Measurements from ENCODE around the gene ZNF827. TPM values are rescaled to one million over a fixed set of nuclear protein-coding genes. Genes with fewer than 3 reads are reported as not detected.

The ZNF827 gene
- total RNA-seq, 1 experiment from 2014 or later: 5.3 TPM

DNA sequence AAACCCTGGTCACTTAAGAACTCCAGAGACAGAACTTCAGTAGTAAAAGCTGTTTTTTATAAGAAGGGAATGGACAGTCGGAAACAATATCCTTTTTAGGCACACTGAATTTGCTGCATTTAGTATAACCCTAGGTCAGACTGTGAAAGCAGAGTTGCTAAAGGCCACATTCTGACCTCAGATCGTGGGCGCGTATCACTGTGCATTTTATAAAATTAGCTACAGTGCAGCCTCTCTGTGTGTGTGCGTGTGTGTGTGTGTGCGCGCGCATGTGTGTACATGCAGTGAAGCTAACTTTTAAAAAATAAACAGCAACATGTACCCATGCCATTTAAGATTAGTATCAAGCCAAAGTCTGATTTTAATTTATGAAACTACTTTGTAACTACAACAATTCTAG is 8.0 kb downstream of the ZNF827 start:
- Mint-ChIP-seq H3K27ac (ENCODE audit: unreplicated experiment) (no peak overlapping the region), H3K36me3 (ENCODE audit: insufficient read depth, unreplicated experiment) (no peaks in the 10 kb centered on the region), H3K9me3 (ENCODE audit: unreplicated experiment) (peaks cover 9% of the 10 kb centered on the region), H3K4me1 (ENCODE audit: low read depth, unreplicated experiment) (peaks cover 2% of the 10 kb centered on the region), H3K27me3 (ENCODE audit: insufficient read depth, unreplicated experiment) (no peaks in the 10 kb centered on the region), H3K4me3 (ENCODE audit: unreplicated experiment) (no peak overlapping the region)
- intact Hi-C loops (cut with micrococcal nuclease; ENCODE audit: unreplicated experiment): no loop called here
- Histone ChIP-seq H3K36me3 (ENCODE audit: control insufficient read depth, insufficient read depth, low read length) (no peaks in the 10 kb centered on the region), H3K4me1 (no peaks in the 10 kb centered on the region), H3K4me3 (ENCODE audit: low read depth, low read length) (no peak overlapping the region), H3K9me3 (no peaks in the 10 kb centered on the region), H3K27me3 (replicated peaks; ENCODE audit: control insufficient read depth, insufficient read depth, low read length) (no peaks in the 10 kb centered on the region)
- TF ChIP-seq, protein P1, sequence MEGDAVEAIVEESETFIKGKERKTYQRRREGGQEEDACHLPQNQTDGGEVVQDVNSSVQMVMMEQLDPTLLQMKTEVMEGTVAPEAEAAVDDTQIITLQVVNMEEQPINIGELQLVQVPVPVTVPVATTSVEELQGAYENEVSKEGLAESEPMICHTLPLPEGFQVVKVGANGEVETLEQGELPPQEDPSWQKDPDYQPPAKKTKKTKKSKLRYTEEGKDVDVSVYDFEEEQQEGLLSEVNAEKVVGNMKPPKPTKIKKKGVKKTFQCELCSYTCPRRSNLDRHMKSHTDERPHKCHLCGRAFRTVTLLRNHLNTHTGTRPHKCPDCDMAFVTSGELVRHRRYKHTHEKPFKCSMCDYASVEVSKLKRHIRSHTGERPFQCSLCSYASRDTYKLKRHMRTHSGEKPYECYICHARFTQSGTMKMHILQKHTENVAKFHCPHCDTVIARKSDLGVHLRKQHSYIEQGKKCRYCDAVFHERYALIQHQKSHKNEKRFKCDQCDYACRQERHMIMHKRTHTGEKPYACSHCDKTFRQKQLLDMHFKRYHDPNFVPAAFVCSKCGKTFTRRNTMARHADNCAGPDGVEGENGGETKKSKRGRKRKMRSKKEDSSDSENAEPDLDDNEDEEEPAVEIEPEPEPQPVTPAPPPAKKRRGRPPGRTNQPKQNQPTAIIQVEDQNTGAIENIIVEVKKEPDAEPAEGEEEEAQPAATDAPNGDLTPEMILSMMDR (IDR thresholded peaks at IDR 0.05; ENCODE audit: insufficient read depth in 1 of 2, low read depth in 1 of 2, low read length in 1 of 2, severe bottlenecking in 1 of 2, unreplicated experiment in 1 of 2): no peak
- ChIA-PET POLR2A (no interaction called here), CTCF (no interaction called here)
- BruUV-seq (replicated peaks): no TSS peak
- DNase-seq: no peak

DNA sequence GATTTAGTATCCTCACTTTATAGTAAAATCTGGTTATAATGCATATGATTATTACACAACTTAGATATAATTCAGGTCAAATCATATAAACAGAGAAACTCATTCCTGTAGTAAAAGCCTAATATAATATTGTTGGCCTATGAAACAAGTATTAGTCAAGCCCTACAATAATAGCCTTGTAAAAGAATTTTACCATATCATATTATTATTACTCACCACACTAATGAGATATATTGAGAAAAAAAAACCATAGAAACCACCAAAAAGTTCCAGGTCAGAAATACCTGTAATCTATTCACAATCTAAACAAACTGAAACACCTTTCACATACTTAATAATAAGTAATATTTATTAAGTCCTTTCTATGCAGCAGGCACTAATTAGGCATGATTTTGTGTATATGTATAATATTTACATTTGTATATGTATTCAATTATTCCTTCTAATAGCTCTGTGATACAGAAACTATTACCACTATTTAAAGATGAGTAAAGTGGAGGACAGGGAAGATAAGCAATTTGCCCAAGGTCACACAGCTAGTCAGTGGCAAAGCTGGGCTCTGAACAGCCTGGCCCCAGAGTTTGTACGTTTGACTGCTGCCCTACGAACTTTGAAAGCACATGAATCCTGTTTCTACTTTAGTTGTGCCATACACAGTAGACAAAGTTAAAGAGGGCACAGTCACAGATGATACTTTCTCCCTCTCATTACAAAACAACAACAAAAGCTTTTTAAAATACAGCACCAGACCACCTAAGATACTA is 9.0 kb downstream of the ZNF827 start:
- no peak overlapping the region for H3K4me3 ChIP-seq (ENCODE audit: low read depth, low read length)
- H3K4me1 ChIP-seq: no peaks in the 10 kb centered on the region
- BruUV-seq (replicated peaks): no TSS peak
- ChIA-PET CTCF (no interaction called here), POLR2A (no interaction called here)
- intact Hi-C loops (cut with micrococcal nuclease; ENCODE audit: unreplicated experiment): no loop called here
- no peaks in the 10 kb centered on the region for H3K27me3 ChIP-seq (replicated peaks; ENCODE audit: control insufficient read depth, insufficient read depth, low read length)
- TF ChIP-seq, protein P1 (IDR thresholded peaks at IDR 0.05; ENCODE audit: insufficient read depth in 1 of 2, low read depth in 1 of 2, low read length in 1 of 2, severe bottlenecking in 1 of 2, unreplicated experiment in 1 of 2): no peak
- H3K9me3 ChIP-seq: no peaks in the 10 kb centered on the region
- H3K36me3 ChIP-seq (ENCODE audit: control insufficient read depth, insufficient read depth, low read length): no peaks in the 10 kb centered on the region
- Mint-ChIP-seq H3K36me3 (ENCODE audit: insufficient read depth, unreplicated experiment) (no peaks in the 10 kb centered on the region), H3K4me3 (ENCODE audit: unreplicated experiment) (no peak overlapping the region), H3K27me3 (ENCODE audit: insufficient read depth, unreplicated experiment) (no peaks in the 10 kb centered on the region), H3K27ac (ENCODE audit: unreplicated experiment) (no peak overlapping the region), H3K4me1 (ENCODE audit: low read depth, unreplicated experiment) (no peaks in the 10 kb centered on the region), H3K9me3 (ENCODE audit: unreplicated experiment) (peaks cover 11% of the 10 kb centered on the region)
- no peak for DNase-seq

GRCh38 chr4:145928748-145929147 is 9.9 kb downstream of the ZNF827 start:
- Histone ChIP-seq H3K36me3 (ENCODE audit: control insufficient read depth, insufficient read depth, low read length) (no peaks in the 10 kb centered on the region), H3K4me1 (no peaks in the 10 kb centered on the region), H3K4me3 (ENCODE audit: low read depth, low read length) (no peak overlapping the region), H3K27me3 (replicated peaks; ENCODE audit: control insufficient read depth, insufficient read depth, low read length) (no peaks in the 10 kb centered on the region), H3K9me3 (no peaks in the 10 kb centered on the region)
- ChIA-PET CTCF (no interaction called here), POLR2A (no interaction called here)
- DNase-seq: no peak
- intact Hi-C loops (cut with micrococcal nuclease; ENCODE audit: unreplicated experiment): no loop called here
- H3K27ac Mint-ChIP-seq (ENCODE audit: unreplicated experiment): no peak overlapping the region
- no TSS peak for BruUV-seq (replicated peaks)
- TF ChIP-seq, protein P1 (IDR thresholded peaks at IDR 0.05; ENCODE audit: insufficient read depth in 1 of 2, low read depth in 1 of 2, low read length in 1 of 2, severe bottlenecking in 1 of 2, unreplicated experiment in 1 of 2): no peak
- no peaks in the 10 kb centered on the region for H3K4me1 Mint-ChIP-seq (ENCODE audit: low read depth, unreplicated experiment)
- no peak overlapping the region for H3K4me3 Mint-ChIP-seq (ENCODE audit: unreplicated experiment)
- H3K9me3 Mint-ChIP-seq (ENCODE audit: unreplicated experiment): peaks cover 11% of the 10 kb centered on the region
- H3K27me3 Mint-ChIP-seq (ENCODE audit: insufficient read depth, unreplicated experiment): no peaks in the 10 kb centered on the region
- H3K36me3 Mint-ChIP-seq (ENCODE audit: insufficient read depth, unreplicated experiment): no peaks in the 10 kb centered on the region
